NCI-H69 (cell line): ENCODE data around the gene LMF1.

Source experiments
- DNase-seq: peaks from one replicate; lab custom pipeline; 2025; lab: John Stamatoyannopoulos, UW

The LMF1 gene

DNA sequence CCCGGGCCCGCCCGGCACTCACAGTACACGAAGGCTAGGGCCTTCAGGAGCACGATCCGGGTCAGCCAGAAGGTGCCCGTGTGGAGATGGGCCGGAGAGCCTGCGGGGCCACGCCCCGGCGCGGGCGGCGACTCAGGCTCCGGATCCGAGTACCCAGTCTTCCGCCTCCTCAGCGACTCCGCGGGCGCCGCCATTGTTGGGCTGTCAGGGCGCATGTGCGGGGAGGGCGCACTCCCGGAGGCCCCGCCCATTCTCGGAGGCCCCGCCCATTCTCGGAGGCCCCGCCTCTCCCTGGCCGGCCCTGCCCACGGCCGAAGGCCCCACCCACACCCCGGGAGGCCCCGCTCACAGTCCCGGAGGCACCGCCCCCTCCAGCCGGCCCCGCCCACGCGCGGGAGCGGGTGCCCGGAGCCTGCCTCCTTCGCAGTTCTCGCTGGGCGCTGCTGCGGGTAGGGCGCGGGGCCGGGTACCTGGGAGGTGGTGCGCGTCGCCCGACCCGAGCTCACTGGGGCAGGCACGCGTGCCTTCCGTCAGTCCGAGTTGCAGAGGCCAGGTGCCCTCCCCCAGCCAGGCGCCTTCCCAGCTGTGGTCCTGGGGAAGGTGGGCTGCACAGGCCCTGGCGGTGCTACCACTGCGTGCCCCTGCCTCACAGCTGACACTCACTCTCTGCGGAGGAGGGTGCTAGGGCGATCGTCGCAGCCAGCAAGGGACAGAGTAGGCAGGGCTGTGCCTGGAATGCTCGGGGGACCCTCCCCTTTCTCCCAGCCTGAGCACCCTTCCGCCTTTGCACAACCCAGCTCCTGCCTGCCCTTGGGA lies at the start of gene LMF1:
Gene LMF1 (minus strand): TSS at position 219 of the 816 bp plus-strand sequence. CDS start 4 bp downstream, at position 215.
- DNase-seq: peak; percentile 94

DNA sequence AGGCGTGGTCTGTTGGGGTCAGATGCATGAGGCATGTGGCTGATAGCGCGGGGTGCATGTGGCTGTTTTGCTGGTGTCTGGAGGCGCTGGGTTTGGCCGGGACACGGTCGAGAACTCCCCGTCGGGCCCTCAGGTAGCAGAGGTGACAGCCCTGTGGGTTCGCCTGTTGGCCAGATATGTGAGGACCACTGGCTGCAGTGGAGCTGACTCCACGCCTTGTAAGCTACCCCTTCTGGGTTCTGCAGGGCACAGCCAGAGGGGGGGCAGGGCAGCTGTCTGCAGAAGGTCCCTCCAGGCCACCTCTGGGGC lies 49.3 kb upstream of the LMF1 start:
- no peak for DNase-seq

DNA sequence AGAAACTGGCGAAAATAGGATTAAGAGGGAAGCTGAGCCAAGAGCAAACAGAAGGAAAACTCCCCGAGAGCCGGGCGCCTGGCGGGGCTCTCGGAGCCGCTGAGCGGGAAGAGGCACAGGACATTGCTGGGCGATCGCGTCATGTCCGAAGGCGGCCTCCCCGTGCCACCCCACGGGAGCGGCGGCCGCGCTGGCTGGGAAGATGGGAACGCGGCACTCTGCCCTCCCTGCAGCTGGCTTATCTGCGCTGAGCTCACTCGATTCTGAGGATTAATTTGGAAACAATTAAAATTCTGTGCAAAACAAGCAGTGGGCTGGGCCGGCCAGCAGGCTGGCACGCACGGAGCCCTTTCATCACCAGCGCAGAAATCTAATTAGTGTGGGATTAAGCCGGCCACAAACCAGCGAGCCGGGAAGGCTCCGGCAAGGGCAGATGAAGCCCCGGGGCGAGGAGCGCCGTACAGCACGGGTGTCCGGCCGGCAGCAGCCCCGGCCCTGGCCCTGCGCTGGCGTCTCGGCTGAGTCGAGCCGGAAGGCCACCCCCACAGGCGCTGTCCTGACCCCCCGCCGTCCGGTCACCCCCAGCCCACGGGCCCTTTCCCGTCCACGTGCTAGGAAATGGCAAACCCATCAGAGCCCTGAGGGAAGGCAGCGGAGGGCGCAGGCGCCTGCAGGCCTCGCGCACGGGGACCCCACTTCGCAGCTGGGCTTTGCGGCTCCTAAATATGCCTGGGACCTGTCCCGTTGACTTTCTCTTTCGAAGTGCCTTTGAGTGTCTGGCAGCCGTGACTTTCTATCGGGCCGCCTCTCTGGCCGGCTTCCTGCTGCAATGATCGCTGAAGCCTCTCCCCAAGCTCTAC lies 48.7 kb upstream of the LMF1 start:
- DNase-seq: peak; percentile 66

DNA sequence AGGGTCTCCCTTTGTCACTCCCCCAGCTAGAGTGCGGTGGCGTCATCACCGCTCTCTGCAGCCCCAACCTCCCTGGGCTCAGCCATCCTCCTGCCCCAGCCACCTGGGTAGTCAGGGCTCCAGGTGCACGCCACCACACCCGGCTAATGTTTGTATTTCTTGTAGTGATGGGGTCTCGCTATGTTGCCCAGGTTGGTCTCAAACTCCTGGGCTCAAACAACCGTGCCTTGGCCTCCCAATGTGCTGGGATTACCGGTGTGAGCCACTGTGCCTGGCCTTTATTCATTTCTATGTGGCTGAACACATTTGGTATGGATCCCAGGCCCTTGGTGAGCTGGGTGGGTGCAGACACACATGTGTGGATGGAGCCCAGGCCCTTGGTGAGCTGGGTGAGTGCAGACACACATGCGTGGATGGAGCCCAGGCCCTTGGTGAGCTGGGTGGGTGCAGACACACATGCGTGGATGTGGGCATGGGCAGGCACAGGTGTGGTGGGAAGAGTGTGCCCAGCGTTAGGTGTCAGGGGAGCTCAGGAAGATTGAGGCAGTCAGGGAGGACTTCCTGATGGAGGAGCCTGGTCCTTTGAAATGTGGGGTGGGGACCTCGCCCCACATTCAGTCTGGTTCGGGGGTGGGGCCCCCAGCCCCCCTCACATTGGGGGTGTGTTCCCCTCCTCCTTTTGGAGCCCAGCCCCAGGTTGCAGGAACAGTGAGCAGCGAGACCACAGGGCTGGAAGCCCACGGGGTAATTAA lies 47.8 kb upstream of the LMF1 start:
- no peak for DNase-seq

DNA sequence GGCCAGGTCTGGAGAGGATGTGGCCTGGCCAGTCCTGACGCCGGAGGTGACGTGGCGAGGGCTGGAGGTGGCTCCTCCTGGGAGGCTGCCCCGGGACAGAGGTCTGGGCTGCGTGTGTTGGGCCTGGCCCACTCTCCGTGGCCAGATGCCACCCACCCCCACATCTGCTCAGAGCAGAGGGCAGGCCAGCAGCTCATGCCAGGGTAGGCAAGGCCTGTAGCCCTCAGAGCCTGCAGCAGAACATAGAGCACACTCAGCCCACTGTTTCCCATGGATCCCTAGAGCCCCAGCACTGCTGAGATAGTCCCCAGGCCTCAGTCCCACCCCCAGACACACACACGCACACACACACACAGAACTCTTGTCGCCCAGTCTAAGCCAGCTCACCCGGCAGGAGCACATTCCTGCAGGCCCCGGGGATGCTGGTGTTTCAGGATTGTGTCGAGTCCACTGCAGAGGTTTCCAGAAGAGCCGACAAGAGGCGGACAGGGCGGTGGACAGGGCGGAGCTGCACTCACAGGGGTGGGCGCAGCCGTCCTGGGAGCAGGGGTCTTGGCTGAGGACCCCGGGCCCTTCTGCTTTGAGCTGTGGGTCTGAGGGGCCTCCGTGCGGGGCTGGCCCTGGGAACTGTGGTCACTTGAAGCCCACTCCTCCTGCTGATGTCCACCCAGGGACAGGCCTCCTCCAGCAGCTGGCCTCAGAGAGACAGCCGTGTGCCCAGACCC lies 44.1 kb upstream of the LMF1 start:
- DNase-seq: no peak

DNA sequence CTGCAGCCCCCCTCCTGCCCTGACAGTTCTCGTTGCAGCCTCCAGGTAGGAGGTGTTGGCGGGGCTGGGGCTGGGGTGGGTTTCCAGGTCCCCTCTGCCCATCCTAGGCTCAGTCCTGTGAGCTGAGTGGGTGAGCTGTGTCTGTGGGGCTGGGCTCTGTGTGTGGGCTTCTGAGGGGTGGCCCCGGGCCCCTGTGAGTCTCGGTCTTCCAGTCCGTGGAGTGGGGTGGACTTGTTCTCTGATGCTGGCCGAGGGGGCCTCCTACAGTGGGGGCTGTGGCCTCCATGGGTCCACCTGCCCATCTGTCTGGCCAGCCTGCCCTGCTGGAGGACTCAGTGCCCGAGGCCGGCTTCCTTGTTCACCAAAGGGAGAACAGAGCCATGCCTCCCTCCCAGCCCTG lies 43.4 kb upstream of the LMF1 start:
- DNase-seq: no peak

DNA sequence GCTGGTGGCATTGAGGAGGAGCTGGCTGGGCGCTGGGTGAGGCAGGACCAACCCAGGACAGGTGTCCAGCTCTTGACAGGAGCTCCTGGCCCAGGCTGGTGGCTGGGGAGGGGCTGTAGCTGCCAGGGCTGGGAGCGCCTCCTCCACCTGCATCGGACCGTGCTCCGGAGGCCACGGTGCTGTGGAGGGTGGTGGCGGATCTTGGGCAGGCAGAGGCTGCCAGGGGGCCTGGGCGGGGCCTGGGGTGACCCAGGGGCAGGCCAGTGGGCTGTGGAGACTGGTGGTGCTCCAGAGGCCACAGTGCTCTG lies 42.8 kb upstream of the LMF1 start:
- no peak for DNase-seq

DNA sequence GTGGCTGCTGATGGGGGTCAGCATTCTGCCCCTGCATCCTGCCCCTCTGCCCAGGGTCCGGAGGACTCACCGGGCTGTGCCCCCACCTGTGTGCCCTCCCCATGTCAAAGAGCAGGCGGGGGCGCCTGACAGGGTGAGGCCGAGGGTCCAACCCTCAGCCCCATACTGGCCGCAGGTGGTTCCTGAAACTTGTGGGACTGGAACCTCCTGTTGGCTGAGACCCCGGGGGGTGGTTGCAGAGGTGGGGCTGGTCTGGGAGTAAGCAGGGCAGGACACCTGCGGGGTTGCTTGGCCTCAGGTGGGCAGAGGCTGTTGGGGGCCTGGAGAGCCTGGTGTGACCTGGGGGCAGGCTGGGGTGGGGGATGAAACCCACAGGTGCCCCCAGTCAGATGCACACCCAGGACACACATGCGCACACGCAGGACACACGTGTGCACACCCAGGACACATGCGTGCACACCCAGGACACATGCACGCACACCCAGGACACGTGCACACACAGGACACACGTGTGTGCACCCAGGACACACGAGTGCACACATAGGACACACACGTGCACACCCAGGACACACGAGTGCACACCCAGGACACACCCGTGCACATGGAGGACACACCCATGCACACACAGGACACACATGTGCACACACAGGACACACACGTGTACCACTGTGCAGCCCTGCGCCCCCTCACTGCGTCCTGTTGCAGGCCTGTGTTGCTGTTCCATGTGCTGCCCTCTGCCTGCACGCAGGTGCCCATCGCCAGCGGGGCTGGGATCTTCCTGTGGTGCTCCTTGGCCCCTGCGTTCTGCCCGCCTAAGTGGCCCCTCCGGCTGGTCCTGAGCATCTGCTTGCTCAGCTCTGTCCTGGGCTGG lies 42.2 kb upstream of the LMF1 start:
- DNase-seq: peak; percentile 11

DNA sequence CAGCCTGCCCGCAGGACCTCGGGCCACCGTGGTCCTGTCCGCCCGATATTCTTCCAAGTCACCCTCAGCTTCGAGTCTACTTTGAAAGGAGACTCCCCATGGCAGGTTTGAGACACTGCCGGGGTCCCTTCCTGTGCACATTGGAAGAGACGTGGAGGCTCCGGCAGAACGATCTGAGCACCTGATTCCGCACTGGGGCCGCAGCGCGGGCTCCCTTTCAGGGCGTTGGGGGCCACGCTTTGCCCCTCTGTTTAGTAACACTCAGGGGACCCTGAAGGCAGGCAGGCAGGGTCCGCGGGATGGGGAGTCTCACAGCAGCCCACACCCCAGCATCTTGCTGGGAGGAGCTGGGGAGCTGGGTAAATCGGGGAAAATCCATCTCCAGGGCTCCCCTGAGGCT lies 41.4 kb upstream of the LMF1 start:
- DNase-seq: no peak

DNA sequence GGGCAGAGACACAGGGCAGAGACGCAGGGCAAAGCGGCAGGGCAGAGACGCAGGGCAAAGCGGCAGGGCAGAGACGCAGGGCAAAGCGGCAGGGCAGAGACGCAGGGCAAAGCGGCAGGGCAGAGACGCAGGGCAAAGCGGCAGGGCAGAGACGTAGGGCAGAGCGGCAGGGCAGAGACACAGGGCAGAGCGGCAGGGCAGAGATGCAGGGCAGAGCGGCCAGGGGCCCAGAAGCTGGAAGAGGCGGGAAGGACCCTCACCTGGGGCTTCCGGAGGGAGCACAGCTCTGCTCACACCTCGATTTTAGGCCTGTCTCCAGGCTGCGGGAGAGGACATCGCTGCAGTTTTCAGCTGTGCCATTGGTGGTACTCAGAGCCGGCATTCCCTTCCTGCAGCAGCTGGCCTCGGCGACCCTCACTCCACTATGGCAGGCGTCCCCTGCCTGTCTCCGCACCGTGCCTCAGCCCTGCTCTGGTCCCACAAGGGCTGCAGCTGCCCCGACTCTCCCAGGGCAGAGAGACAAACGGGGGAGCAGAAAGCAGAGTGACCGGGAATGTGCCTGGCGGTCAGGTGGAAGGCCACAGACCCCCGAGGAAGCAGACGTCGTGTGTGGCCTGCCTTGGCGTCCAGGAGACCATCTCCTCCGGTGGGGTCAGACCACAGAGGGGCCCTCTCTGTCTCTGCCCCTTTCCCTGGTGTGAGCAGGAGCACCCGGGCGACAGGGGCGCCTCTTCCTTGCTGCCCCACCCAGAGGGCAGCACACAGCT lies 40.7 kb upstream of the LMF1 start:
- no peak for DNase-seq

DNA sequence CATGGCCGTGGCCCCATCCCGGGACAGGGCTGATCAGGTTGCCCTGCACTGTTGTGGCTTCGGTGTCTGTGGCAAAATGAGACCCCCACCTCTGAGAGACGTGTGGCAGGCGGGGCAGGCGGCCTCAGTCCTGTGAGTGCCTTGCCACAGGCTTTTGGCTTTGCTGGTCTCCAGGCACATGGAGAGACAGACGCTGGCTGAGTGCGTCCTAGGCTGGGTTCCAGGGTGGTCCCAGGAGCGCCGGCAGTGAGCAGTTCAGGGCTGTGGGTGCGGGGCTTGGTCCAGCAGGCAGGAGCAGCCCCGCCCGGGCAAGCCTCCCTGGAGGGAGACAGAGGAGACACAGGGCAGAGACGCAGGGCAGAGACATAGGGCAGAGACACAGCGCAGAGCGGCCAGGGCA lies 40.0 kb upstream of the LMF1 start:
- DNase-seq: no peak

DNA sequence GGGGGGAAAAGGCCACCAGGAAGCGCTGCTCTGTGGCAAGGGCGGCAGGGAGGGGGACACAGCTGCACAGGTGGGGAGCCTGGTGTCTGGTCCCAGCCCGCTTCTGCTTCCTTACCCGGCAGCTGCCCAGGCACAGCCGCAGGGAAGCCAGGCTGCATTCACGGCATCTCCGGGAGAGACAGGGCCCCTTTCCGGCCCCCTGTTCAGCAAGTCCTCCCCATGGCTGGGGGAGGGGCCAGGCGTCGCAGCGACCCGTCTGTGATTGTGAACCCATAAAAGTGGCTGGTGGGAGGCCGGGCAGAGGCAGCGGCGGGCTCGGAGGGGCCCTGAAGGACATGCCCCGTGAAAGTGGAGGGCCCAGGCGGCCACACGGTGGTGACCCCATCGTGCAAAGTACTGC lies 39.5 kb upstream of the LMF1 start:
- no peak for DNase-seq

DNA sequence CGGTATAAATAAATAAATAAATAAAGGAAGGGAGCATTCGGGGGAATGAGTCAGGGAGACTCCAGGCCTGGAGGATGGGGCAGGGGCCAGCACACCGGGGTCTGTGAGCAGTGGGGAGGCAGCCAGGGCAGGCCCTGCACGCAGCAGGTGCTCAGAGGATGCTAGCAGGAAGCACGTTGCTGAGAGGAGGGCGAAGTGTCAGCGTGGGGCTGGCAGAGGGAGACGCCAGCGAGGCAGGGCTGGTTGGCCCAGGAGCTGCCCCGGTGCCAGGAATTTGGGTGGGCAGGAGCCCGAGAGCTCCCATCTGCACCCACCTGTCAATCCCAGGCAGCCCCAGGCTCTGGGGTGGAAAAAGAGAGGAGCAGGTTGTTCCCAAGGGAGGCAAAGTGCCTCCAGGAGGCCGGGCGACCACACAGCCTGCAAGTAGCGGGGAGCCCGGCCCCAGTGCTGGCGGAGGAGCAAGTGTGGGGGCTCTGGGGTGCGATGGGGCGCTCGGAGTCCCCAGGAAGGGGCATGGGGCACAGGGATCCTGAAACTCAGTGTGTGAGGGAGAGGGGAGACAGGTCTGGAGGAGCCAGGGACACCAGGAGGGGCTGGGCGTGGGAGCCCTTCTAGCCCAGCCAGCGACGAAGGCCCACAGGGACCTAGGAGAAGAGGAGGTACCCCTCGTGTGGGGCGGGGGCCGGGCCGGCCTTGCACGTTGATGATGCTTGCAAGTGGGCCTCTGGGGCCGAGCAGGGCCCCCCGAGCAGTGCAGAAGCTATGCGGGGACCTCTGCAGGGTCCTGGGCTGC lies 38.8 kb upstream of the LMF1 start:
- no peak for DNase-seq

DNA sequence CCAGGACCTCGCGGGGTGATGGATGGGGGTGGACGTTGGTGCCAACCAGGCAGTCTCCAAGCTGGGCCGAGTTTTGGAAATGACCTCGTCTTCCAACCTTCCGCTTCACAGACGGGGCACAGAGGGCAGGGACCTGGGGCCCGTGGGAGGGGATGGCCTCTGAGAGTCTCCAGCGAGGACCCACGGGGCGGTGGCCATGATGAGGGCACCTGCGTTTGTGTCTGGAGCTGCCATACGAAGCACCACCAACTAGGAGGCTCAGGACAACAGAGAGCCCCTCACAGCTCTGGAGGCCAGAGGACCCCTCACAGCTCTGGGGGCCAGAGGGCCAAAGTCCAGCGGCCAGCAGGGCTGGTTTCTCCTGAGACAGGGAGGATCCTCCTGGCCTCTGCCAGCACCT lies 37.3 kb upstream of the LMF1 start:
- no peak for DNase-seq

DNA sequence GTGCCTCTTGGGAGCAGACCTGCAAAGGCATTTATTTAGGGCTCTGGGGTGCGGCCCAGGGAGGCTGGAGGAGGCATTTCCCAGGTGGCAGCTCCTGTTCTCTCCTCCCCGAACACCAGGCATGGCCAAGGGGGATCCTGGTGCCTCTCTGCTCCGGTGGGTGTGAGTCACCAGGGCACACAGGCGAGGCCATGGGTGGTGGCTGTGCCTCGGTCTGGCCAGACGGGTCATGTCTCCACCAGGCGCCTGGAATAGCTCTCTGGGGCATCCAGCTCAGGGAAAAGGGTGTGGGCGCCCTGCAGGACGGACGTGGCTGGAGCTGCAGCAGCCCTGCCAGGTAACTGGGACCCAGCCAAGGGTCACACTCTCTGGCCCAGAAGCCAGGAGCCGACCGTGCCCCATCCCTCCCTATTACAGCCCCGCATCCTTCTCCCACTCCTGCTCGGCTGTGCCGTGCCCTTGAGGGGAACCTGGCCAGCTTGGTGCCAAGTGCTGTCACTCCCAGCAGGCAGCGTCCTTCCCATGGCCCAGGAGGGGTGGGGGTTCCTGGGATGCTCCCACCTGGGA lies 36.6 kb upstream of the LMF1 start:
- DNase-seq: no peak

DNA sequence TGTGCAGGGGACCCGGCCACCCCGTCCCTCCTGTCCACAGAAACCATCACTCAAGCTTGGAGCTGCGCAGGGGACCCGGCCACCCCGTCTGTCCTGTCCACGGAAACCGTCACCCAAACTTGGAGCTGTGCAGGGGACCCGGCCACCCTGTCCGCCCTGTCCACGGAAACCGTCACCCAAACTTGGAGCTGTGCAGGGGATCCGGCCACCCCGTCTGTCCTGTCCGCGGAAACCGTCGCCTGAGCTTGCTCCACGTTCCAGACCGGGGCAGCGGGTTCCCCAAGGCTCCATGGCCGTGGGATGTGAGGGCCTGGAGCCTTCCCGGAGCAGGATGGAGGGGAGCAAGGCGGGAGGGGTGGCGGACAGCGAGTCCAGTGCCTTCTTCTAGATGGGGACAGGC lies 36.0 kb upstream of the LMF1 start:
- DNase-seq: no peak

DNA sequence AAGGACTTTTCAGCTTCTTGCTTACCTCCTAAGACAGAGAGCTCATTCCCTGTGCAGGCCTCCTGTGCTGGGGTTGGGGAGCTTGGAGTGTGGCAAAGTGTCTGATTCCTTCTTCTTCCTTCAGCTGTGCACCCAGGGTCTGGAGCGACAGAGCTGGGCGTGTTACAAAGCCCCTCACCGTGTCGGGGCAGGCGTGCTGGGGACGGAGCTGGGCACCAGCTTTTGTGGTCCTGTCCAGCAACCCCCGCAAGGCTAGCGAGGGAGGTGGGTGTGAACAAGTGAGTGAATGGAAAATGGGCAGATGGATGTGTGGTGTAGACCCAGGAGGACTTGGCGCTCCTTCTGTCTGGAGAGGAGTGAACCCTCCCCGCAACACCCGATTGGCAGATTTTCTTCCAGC lies 34.5 kb upstream of the LMF1 start:
- no peak for DNase-seq

DNA sequence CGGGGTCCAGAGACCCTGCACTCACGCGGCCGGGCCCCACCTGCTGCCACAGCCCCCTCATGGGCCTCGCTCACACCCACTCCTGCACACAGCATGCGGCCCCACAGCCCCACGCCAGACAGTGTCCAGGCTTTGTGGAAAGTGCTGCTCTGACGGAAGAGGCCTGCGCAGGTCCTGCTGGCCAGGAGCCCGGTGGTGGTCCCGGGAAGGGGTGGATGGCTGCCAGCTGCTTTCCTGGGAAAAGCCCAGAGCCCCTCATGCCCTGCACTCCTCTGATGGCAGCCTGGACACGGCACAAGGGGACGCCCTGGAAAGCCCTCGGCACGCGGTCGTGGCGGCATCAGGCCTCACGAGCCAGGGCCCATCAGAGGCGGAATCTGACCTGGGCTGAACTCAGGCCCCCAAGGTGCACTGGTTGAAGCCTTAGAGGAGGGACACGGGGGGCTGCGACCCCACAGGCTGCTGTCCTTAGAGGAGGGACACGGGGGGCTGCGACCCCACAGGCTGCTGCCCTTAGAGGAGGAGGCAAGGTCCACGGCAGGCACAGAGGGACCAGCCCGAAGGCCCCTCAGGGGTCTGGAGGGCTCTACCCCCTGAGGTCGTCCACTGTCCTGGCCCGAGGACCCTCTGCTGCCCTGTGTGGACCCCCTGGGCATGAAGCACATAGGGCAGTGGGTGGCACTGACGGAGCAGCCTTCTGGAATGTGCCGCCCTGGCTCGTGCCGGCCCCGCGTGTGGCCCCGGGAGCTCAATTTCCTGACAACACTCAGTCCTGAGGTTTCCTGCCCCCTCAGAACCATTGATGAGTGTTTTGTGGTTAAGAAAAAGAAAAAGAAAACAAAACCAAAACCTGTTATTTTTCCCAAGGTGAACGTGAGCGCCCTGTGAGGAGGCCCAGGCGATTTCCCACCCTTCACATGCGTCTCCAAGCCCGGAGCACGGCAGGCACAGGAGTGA lies 32.9 kb upstream of the LMF1 start:
- no peak for DNase-seq
